KBM-7 (cell line): ENCODE results near the gene FRAT2.
"Not testable (repeated sequence)": the region's sequence is repeated elsewhere in the genome, so short reads cannot be mapped to it uniquely, and the experiment has no call there.

Experiments used
- DNase-seq: peaks from one replicate; pipeline ENCODE4 v3.0.0-alpha.2; 2015
- in situ Hi-C: fragments of 300-500 bp; cut with MboI; formaldehyde crosslinking; loops from 2 replicates; pipeline ENCODE4 v1.14.3; 2020; ENCODE audit warnings: low sequenced_read_pairs, low pct_unique_long_range_greater_than_20kb, mixed read lengths

FRAT2 gene

GRCh38 chr10:97300980-97301379 is 33.5 kb downstream of the FRAT2 start:
- DNase-seq: no peak
- in situ Hi-C loops: no loop called here

- DNase-seq: no peak
- in situ Hi-C loops: no loop called here
Observed at GRCh38 chr10:97298223-97298571, 36.3 kb downstream of the FRAT2 start.

GRCh38 chr10:97297556-97298222 is 36.8 kb downstream of the FRAT2 start:
- DNase-seq: no peak
- in situ Hi-C loops: no loop called here

GRCh38 chr10:97292862-97293198 is 41.7 kb downstream of the FRAT2 start:
- in situ Hi-C loops: no loop called here
- no peak for DNase-seq

- in situ Hi-C loops: no loop called here
- peak; percentile 100 for DNase-seq
Observed at GRCh38 chr10:97292097-97292861, 42.2 kb downstream of the FRAT2 start, which contains the start of gene ARHGAP19. Gene ARHGAP19, minus strand, starts transcription at chr10:97292637. Its CDS starts 10 bp downstream, at chr10:97292627.

- DNase-seq: peak; percentile 15
- in situ Hi-C loops: no loop called here
Observed at GRCh38 chr10:97291357-97292096, 43.0 kb downstream of the FRAT2 start.

- in situ Hi-C loops, DNase-seq: not testable (repeated sequence)
Observed at GRCh38 chr10:97290576-97291356, 43.8 kb downstream of the FRAT2 start.

GRCh38 chr10:97290076-97290475 is 44.5 kb downstream of the FRAT2 start:
- in situ Hi-C loops, DNase-seq: not testable (repeated sequence)
